ENCODE measurements around the gene EPB41L2. TPM values are rescaled to one million over a fixed set of nuclear protein-coding genes. Genes with fewer than 3 reads are reported as not detected.

The EPB41L2 gene
- total RNA-seq, 1 donor from 2014 or later = 61.8 TPM

DNA sequence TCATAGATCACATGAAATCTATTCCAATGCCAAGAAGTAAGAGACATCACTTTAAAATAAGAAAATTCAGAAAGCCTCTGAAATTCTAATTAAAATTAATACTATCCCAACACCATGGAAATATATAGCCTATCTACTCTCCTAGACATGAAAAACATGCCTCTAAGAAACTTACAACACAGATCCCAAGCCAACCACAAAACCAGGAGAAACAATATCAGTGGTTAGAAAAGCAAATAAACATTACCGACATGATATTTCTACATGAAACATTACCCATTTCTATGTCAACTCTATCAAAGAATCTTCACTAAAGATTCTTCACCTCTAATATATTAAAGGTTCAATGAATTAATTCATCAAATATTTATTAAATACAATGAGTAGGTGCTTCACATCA lies 4.8 kb downstream of the EPB41L2 start:
- no peak overlapping the region for H2AFZ ChIP-seq (replicated peaks)
- H3K9me3 Mint-ChIP-seq = peaks cover 40% of the 10 kb centered on the region
- TF ChIP-seq, protein P1, sequence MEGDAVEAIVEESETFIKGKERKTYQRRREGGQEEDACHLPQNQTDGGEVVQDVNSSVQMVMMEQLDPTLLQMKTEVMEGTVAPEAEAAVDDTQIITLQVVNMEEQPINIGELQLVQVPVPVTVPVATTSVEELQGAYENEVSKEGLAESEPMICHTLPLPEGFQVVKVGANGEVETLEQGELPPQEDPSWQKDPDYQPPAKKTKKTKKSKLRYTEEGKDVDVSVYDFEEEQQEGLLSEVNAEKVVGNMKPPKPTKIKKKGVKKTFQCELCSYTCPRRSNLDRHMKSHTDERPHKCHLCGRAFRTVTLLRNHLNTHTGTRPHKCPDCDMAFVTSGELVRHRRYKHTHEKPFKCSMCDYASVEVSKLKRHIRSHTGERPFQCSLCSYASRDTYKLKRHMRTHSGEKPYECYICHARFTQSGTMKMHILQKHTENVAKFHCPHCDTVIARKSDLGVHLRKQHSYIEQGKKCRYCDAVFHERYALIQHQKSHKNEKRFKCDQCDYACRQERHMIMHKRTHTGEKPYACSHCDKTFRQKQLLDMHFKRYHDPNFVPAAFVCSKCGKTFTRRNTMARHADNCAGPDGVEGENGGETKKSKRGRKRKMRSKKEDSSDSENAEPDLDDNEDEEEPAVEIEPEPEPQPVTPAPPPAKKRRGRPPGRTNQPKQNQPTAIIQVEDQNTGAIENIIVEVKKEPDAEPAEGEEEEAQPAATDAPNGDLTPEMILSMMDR (IDR thresholded peaks at IDR 0.05) = no peak
- TF ChIP-seq EZH2phosphoT487 (IDR thresholded peaks at IDR 0.05) (no peak), EZH2 (IDR thresholded peaks at IDR 0.05) (no peak)
- peaks cover 16% of the 10 kb centered on the region for H3K4me1 Mint-ChIP-seq
- peaks cover 81% of the 10 kb centered on the region for H3K79me2 ChIP-seq (ENCODE audit: low read depth)
- peaks cover 21% of the 10 kb centered on the region for H3K36me3 Mint-ChIP-seq
- DNase-seq (ENCODE audit: low spot score) = no peak
- H3K27ac Mint-ChIP-seq = no peak overlapping the region
- no peaks in the 10 kb centered on the region for H3K36me3 ChIP-seq
- H3K27me3 Mint-ChIP-seq (ENCODE audit: insufficient read depth, low read depth) = no peaks in the 10 kb centered on the region
- H3K4me1 ChIP-seq = peaks cover 13% of the 10 kb centered on the region
- no peak overlapping the region for H3K4me2 ChIP-seq
- peaks cover 5% of the 10 kb centered on the region for H3K27me3 ChIP-seq
- no peak overlapping the region for H3K4me3 Mint-ChIP-seq
- H4K20me1 ChIP-seq (ENCODE audit: low read depth) = peaks cover 8% of the 10 kb centered on the region
- no peak overlapping the region for H3K4me3 ChIP-seq
- peaks cover 8% of the 10 kb centered on the region for H3K9me3 ChIP-seq (ENCODE audit: low read depth)
- no peak overlapping the region for H3K9ac ChIP-seq
- H3K27ac ChIP-seq = no peak overlapping the region
- H3F3A ChIP-seq (ENCODE audit: low read depth) = peaks cover 18% of the 10 kb centered on the region

DNA sequence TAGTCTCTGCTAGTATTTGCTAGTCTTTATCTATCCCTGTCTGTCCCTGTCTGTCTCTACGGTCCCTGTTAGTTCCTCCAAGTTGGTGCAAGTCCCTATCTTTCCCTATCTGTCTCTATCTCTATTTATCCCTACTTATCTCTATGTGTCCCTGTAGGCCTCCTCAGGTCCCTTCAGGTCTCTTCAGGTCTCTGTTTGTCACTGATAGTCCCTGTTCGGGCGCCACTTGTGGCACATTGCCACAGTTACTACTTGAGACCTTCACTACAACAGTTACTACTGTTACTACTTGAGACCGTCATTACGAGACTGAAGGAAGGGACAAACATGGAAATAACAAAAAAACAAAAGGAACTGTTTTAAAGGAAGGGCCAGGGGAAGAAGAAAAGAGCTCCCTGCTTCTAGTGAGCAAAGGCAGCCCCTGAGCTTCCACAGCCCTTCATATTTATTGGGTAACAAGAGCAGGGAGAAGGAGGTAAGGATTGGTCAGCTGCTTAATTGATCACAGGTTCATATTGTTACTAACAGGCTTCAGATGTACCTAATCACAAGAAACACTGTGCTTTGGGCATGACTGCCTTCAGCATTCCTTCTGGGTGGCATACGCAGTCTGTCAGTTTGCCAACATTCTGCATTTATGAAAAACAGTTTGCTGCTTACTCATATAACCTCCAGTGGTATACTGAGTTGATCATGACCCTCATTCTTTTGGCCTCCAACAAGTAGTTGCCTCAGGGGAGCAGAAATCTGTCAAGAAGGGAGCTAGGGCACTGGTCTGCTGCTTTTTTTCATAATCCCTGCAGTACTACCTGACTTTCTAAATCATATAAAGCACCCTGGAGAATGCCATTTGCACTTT lies 8.4 kb downstream of the EPB41L2 start:
- H3K27ac Mint-ChIP-seq = no peak overlapping the region
- H3K4me3 ChIP-seq = no peak overlapping the region

DNA sequence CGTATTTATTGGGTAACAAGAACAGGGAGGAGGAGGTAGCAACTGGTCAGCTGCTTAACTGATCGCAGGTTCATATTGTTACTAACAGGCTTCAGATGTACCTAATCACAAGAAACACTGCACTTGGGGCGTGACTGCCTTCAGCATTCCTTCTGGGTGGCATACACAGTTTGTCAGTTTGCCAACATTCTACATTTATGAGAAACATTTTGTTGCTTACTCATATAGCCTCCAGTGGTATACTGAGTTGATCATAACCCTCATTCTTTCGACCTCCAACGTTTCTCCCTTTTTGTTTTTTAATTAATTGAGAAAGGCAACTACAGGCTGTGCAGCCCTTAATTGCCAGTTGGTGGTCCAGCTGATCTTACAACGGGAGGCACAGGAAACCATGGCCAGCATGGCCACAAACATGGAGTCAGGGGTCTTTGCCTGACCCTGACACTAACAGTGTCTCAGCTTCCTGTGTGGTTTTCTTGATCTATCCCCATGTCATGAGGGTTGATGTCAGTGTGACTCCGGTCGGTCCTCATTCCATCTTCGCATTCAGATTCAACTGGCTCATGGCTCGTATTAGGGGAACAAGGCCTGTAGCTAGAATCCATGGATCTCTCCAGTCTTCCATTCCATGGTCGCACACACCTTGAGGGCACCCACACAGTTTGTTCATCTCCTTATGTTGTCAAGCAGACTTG lies 9.4 kb downstream of the EPB41L2 start:
- peaks cover 2% of the 10 kb centered on the region for H3K27me3 Mint-ChIP-seq (ENCODE audit: insufficient read depth, low read depth)
- H3K9me3 Mint-ChIP-seq = peaks cover 63% of the 10 kb centered on the region
- Histone ChIP-seq H2AFZ (replicated peaks) (no peak overlapping the region), H3K36me3 (no peaks in the 10 kb centered on the region), H4K20me1 (ENCODE audit: low read depth) (no peaks in the 10 kb centered on the region), H3K79me2 (ENCODE audit: low read depth) (peaks cover 68% of the 10 kb centered on the region), H3K9ac (no peak overlapping the region), H3K4me3 (no peak overlapping the region), H3F3A (ENCODE audit: low read depth) (no peaks in the 10 kb centered on the region), H3K27ac (no peak overlapping the region), H3K9me3 (ENCODE audit: low read depth) (peaks cover 8% of the 10 kb centered on the region), H3K4me1 (no peaks in the 10 kb centered on the region), H3K4me2 (no peak overlapping the region), H3K27me3 (no peaks in the 10 kb centered on the region)
- H3K36me3 Mint-ChIP-seq = peaks cover 41% of the 10 kb centered on the region
- no peak overlapping the region for H3K27ac Mint-ChIP-seq
- no peak overlapping the region for H3K4me3 Mint-ChIP-seq
- DNase-seq (ENCODE audit: low spot score) = no peak
- TF ChIP-seq EZH2 (IDR thresholded peaks at IDR 0.05) = no peak
- TF ChIP-seq EZH2phosphoT487 (IDR thresholded peaks at IDR 0.05) = no peak
- TF ChIP-seq, protein P1 (IDR thresholded peaks at IDR 0.05) = no peak
- no peaks in the 10 kb centered on the region for H3K4me1 Mint-ChIP-seq

More for the DNA sequence above, 8.4 kb downstream of the EPB41L2 start:
- Histone ChIP-seq H3K4me1 (no peaks in the 10 kb centered on the region), H3K36me3 (no peaks in the 10 kb centered on the region), H3K9ac (no peak overlapping the region), H4K20me1 (ENCODE audit: low read depth) (no peaks in the 10 kb centered on the region), H3K9me3 (ENCODE audit: low read depth) (peaks cover 8% of the 10 kb centered on the region), H3K27ac (no peak overlapping the region), H2AFZ (replicated peaks) (no peak overlapping the region), H3K79me2 (ENCODE audit: low read depth) (peaks cover 71% of the 10 kb centered on the region), H3K4me2 (no peak overlapping the region), H3K27me3 (no peaks in the 10 kb centered on the region), H3F3A (ENCODE audit: low read depth) (no peaks in the 10 kb centered on the region)
- peaks cover 36% of the 10 kb centered on the region for H3K36me3 Mint-ChIP-seq
- H3K4me3 Mint-ChIP-seq = no peak overlapping the region
- TF ChIP-seq EZH2 (IDR thresholded peaks at IDR 0.05) (no peak), EZH2phosphoT487 (IDR thresholded peaks at IDR 0.05) (no peak)
- TF ChIP-seq, protein P1 (IDR thresholded peaks at IDR 0.05) = no peak
- H3K27me3 Mint-ChIP-seq (ENCODE audit: insufficient read depth, low read depth) = peaks cover 2% of the 10 kb centered on the region
- no peak for DNase-seq (ENCODE audit: low spot score)
- no peaks in the 10 kb centered on the region for H3K4me1 Mint-ChIP-seq
- peaks cover 60% of the 10 kb centered on the region for H3K9me3 Mint-ChIP-seq
